Thyroid gland (tissue), 4 donors: ENCODE data around the gene CA10.

ENCODE experiments used
- POLR2A ChIP-seq, 2 donors: fragments of 450-650 bp; IDR thresholded peaks; one replicate each; pipeline ENCODE4 v1.6.1; 2017; ENCODE audit warnings: antibody characterized with exemption in 2 of 2, mild to moderate bottlenecking in 2 of 2, moderate library complexity in 1 of 2
- TF ChIP-seq, protein P1 (sequence below), 6 experiments: fragments of 200-600 bp in 3 of 6; fragments of 450-650 bp in 3 of 6; sonication (generic) in 3 of 6; IDR thresholded peaks; one replicate each; pipeline ENCODE4 v1.5.1; 2016 to 2019; ENCODE audit warnings: antibody characterized with exemption in 6 of 6, mild to moderate bottlenecking in 2 of 6, inconsistent platforms in 1 of 6, moderate library complexity in 1 of 6

DNA sequence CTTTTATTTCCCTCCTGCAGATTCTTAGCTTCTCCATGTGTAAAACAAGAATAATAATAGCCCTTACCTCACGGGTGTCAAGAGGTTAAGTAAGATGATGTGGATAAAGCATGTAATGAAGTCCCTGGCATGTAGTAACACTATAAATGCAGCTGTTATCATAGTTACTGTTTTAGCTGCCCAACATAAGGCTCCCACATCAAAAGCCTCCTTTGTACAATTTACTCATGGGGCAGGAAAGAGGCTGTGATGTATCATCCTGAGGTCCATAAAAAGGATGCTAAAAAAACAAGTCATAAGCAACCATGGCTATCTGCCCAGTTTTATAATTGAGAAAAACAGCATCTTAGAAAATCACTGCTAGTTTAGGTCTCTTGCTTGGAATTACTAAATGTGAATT is 339.7 kb downstream of the CA10 start:
- TF ChIP-seq, protein P1, sequence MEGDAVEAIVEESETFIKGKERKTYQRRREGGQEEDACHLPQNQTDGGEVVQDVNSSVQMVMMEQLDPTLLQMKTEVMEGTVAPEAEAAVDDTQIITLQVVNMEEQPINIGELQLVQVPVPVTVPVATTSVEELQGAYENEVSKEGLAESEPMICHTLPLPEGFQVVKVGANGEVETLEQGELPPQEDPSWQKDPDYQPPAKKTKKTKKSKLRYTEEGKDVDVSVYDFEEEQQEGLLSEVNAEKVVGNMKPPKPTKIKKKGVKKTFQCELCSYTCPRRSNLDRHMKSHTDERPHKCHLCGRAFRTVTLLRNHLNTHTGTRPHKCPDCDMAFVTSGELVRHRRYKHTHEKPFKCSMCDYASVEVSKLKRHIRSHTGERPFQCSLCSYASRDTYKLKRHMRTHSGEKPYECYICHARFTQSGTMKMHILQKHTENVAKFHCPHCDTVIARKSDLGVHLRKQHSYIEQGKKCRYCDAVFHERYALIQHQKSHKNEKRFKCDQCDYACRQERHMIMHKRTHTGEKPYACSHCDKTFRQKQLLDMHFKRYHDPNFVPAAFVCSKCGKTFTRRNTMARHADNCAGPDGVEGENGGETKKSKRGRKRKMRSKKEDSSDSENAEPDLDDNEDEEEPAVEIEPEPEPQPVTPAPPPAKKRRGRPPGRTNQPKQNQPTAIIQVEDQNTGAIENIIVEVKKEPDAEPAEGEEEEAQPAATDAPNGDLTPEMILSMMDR (IDR thresholded peaks at IDR 0.05), result no peak
- no peak for TF ChIP-seq POLR2A (IDR thresholded peaks at IDR 0.05)
